GM23248 (cell line): ENCODE measurements around the gene CPNE9.

Experiments used
- EZH2 ChIP-seq: fragments of 200-600 bp; sonication (generic); IDR thresholded peaks from 2 replicates; pipeline ENCODE4 v1.6.1; 2018; ENCODE audit warnings: antibody characterized with exemption, mild to moderate bottlenecking; ENCODE audit not compliant: insufficient read depth, poor library complexity, severe bottlenecking
- EZH2phosphoT487 ChIP-seq: fragments of 200-600 bp; sonication (generic); IDR thresholded peaks from 2 replicates; pipeline ENCODE4 v1.6.1; 2018; ENCODE audit warnings: antibody characterized with exemption, moderate library complexity, mild to moderate bottlenecking, low read depth; ENCODE audit not compliant: insufficient read depth

DNA sequence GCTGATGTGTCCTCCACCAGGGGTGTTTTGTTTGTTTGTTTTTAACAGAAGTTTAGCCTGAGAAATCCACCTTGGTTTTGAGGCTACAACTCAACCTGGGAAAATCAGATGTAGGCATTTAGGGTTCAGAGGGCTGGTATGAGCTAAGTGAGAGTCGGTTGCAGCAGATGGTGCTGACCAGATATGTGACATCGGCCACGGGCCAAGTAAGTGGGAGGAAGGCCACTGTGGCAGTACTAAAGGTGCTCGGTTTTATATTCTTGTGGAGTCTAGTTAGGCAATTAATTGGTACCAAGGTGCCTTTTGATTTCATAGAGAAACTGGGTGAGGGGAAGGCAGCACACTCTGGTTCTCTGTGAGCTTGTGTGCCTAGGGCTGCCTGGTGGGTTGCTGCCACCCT lies 43.8 kb upstream of the CPNE9 start:
- TF ChIP-seq EZH2 (no peak), EZH2phosphoT487 (no peak)
